Activated naive CD4-positive, alpha-beta T cell treated with Interleukin-2 at 50 U/mL for 16 hours (primary cell): ENCODE results near the gene EHD4.
A peak's percentile ranks its signal among the peaks of the same experiment; 100 is the strongest.

ENCODE experiments used
- DNase-seq: peaks from one replicate; pipeline ENCODE4 v3.0.0-alpha.2; 2020

The EHD4 gene

GRCh38 chr15:41892621-41893421 is 79.5 kb downstream of the EHD4 start:
- peak; percentile 15 for DNase-seq

DNA sequence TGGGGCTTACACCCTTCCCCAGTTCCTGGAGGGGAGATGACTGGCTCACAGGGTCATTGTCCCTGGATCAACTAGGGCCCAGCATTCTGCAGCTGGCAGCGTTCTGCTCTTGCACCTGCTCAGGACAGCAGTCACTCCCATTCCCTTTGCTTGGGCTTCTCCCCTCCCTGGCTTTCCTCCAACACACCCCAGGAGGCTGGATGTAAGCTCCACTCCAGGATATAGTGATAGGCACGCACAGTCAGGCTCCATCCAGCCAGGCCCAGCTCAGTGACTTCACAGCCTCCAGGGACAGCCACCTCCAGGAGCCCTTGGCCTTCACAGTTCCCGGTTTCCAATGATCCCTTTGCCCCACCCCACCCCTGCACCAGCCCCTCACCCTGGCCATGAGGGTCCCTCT is 80.4 kb downstream of the EHD4 start:
- no peak for DNase-seq

GRCh38 chr15:41891226-41891625 is 81.1 kb downstream of the EHD4 start:
- DNase-seq, result no peak

DNA sequence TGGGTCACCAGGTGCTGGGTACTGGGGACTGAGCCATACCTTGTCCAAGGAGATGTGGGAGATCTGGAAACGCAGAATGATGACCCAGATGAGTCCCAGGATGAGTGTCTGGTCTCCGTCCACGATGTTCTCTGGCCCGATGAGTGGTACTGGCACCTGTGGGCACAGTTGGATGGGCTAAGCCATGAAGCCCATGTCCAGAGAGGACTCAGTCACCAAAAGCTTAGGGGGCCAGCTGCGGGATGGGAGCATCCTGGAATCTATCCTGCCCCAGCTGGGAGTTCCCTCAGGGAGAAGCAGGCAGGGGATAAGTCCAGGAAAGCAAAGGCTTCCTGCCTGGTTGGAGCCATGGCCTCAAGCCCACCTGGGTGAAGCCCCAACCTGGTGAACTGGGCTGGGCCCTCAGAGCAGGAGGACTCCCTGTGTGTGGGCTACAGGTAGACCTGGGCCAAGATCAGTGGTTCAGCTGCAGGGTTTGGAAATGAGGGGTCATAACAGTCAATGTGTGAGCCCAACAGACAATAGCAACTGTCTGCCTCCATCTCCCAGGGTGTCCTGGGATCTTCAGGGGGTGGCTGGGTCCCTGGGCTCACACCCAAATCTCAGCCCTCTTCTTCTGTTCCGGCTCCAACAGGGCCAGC is 82.2 kb downstream of the EHD4 start:
- no peak for DNase-seq

GRCh38 chr15:41888662-41889253 is 83.6 kb downstream of the EHD4 start:
- no peak for DNase-seq

GRCh38 chr15:41887893-41888292 is 84.5 kb downstream of the EHD4 start:
- no peak for DNase-seq

- DNase-seq, result no peak
These were observed 85.2 kb downstream of the EHD4 start for GRCh38 chr15:41887161-41887560.

DNA sequence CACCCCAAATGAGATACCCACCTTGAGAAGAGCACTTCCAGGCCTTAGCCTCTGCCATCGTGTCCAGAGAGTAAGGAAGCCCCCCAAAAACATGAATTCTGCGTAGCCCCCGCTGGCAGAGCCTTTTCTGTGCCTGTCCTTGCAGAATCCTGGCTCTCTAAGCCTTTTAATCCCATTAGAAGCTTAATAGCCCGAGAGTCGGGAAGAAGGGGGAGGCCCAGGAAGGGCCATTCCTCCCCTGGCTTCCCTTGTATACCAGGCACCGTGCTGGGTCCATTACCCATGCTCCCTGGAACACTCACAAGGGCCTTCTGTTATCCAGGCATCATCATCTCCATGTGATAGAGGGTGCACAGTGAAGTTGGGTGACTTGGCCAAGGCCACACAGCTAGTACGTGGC is 85.6 kb downstream of the EHD4 start:
- DNase-seq, result no peak

DNA sequence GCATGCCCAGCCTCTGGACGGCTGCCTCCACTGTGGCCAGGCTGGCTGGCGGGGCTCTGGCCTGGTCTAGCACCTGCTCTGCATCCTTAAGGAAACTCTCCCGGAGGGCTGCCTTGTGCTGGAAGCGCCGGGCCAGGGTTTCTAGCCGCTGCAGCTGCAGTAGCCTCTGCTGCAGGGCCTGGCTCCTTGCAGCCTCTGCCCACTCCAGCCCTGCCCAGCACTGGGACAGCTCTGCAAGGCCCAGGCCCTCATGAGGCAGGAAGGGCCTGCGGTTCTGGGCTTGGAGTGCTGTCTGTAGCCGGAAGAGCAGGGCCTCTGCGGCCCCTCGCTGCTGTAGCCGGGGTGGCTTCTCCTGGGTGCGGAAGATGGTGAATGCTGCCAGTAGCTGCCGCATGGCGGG is 86.5 kb downstream of the EHD4 start:
- DNase-seq, result no peak

DNA sequence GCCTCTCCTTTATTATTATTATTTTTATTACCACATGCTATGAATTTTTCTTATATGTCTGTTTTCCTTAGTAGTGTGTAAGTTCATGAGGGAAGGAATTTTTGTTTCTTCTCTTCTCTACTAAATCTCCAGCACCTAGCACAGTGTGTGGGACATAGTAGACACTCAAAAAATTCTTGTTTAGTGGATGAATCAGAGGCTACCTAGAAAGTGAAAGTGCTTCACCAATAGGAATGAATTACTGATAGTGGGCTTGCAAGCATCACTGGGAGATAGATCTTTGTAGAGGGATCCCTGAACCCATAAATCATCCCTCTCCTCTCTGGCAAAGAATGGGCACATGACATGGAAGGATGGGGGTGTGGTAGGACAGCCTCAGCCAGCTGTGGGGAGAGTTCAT is 87.0 kb downstream of the EHD4 start:
- no peak for DNase-seq

- DNase-seq, result no peak
These were observed 87.9 kb downstream of the EHD4 start for GRCh38 chr15:41884458-41884857.

DNA sequence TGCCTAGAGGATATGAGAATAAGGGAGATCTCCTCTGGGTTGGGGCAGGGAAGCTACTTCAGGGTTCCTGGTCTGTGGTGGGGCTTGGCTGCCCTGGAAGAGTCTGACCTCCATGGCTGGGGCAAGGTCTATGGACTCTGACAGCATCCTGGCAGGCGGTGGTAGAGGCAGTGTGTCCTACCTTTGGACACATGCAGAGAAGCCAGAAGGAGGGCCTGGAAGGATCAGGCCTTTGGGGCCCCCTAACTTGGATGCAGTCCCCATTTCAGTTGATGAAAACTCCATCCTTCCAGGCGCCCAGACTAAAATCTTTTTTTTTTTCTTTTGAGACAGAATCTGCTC is 88.9 kb downstream of the EHD4 start:
- DNase-seq, result no peak

DNA sequence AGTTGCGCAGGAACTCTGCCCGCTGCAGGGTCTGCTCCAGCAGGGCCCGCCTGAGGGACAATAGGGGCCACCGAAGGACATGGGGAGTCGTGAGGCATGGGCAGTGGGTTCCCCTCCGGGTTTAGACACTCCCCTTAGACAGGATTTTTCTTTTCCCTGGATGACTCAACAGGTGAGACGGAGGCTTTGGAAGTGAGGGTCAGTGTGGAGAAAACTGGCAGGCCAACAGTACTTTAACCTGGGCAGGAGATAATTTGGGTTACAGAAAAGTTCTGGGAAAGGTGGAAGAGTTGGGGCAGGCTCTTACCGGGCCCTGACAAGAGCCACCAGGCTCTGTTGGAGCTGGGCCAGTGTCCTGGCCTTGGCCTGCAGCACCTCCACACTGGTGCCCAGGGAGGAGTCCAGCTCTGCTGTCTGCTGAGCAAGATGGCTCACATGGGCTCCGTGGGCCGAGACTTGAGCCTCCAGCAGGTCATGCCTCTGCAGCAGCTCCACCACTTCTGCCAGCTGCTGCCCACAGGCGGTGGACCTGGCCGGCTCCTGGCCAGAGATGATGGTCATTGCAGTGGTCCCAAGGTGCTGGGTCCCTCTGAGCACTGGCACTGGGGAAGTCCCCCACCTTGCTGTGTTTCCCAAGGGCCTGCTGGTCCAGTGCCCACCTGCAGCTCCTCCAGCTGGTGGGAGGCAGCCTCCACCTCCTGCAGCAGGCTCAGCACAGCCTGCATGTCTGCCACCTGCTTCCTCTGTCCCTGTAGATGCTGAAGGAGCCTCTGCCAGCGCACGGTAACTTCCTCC is 89.5 kb downstream of the EHD4 start:
- DNase-seq, result no peak

DNA sequence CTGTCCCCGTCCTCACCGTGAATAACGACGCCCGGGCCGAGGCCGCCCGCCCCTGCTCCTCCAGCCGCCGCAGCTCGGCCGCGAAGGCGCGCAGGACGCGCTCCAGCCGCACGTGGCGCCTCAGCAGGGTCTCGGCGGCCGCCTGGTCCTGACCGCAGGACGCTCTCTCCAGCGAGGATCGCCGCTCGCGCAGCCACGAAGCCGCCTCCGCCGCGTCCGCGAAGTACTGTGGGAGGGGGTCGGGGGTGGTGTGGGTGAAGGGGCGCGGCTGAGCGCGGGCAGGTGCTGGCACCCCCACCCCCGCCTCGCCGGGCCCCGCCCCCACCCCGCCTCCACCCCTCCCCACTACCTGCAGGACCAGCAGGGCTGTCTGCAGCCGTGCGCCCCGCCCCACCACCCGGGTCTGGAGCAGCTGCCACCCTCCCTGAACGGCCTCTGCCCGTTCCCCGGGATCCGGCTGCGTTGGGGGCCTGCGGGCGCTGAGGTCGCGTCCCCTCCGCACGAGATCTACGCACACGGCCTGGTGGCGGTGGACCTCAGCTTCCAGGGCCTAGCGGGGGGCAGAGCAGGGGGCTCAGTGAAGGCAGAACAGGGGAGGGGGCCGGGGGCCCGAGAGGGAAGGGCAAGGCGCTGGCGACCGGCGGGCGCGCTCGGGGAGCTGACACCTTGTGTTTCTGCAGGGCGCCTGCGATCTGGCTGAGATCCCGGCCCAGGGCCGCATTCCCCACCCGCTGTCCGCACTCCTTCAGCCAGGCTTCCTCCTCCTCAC is 90.3 kb downstream of the EHD4 start:
- no peak for DNase-seq

- DNase-seq, result no peak
These were observed 90.8 kb downstream of the EHD4 start for GRCh38 chr15:41881550-41881919.

DNA sequence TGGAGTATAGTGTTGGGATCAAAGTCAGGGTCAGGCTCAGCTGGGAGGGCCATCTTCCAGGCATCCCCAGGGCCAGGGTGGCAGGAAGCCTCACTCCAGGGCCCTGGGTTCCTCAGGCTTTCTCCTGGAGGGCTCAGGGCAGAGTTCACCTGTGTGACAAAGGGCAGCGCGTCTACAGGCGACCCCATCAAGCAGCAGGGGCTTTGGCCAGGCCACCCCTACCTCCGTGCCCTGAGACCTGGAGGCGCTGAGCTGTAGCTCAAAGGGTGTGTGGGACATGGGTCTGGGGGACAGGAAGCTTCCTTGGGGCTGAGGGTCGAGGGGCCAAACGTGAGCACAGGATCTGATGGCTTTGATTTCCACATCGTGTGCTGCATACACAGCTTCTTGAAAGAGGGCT is 91.3 kb downstream of the EHD4 start:
- no peak for DNase-seq

DNA sequence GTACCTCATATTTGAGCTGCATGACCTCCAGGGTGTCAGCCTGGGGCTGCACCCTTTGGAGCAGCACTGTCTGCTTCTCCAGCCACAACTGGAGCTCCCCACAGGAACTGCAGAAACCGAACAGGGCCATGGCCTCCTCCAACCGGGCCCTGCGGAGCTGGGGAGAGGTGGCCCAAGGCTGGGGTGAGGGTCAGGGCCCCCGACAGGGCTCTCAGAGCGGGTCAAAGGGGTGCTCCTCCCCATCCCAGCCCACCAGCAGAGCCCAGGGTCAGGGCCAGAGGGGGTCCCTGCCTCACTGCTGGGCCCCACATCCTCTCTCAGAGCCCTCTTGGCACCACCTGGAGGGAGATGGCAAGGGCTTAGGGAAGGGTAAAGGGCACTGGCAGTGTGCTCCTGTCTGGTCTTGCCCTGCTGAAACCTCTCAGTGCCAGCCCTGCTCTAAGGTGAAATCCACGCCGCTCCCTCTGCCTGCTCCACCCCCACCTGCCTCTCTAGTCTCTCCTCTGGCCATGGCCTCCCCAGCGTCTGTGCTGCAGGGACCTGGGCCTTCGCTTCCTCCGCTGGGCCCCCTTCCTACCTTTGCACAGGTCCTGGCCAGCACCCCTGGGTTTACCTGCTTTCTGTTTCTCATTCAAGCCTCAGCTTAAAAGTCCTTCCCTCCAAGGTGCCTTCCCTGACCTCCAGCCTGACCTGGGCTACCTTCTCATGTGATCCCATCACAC is 92.0 kb downstream of the EHD4 start:
- DNase-seq, result no peak

DNA sequence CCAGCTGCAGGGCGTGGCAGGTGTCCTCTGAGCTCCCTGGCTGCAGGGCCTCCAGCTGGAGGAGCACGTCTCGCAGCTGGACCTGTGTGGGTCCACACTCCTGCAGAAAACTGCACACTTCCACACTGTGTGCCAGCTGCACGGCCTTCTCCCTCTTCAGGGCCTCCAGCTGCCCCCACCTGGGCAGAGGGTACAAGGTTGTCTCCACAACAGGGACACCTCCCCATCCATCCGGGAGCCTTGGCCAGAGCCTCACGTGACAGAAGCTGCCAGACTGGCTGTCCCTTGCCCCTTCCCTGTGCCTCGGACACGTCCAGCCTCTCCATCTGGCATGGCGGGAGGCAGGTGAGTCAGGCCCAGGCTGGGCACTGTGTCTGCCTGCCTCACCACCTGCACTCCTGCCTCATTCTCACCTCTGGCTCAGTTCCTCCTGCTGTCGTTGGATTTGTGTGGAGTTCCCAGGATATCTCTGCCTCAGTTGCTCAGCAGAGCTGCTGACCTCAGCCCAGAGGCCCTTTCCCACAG is 93.0 kb downstream of the EHD4 start:
- no peak for DNase-seq

GRCh38 chr15:41878355-41878699 is 94.0 kb downstream of the EHD4 start:
- no peak for DNase-seq

DNA sequence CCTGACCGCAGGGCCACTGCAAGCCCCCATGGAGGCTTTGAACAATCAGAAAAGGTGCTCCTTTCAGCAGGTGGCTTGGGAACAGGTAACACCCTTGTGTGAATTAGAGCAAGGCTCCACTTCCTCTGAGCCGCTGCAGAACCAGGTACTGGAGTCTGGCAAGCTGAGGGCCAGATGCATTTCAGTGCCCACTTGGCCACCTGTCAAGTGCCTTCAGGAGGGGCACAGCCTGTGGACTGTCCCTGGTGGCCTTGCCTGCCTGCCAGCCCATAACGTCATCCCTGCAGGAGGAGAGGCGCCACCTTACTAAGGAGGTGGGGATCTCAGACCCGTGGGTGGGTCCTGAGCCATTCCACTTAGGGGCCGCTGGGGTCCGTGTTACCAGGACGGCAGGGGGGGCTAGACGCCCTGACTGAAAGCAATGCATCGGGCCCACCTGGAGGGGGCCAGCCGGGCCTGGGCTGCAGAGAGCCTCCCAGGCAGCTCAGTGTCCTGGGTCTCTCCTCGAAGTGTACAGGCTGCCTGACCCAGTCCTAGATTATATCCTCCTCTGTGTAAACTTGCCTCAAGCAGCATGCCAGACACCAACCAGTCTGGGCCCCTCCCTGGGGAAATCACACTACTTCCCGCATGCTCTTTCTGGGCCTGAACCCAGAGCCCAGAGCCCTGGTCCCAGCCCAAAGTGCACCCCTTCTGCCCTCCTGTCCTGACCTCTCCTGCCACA is 94.6 kb downstream of the EHD4 start:
- no peak for DNase-seq

- no peak for DNase-seq
These were observed 95.7 kb downstream of the EHD4 start for GRCh38 chr15:41876689-41877088.
